Sigmoid colon (tissue), 7 donors: ENCODE measurements around the gene RTBDN. TPM values are rescaled to one million over a fixed set of nuclear protein-coding genes. Genes with fewer than 3 reads are reported as not detected.

Experiments used
- DNase-seq: peaks from one replicate; pipeline ENCODE4 v3.0.0-alpha.2; 2019
- H3K27ac ChIP-seq, 4 donors: fragments of 200-600 bp; sonication (generic); one replicate each; pipeline ENCODE4 v1.5.1; 2016 to 2019; ENCODE audit warnings: mild to moderate bottlenecking in 1 of 4
- H3K27me3 ChIP-seq, 3 donors: fragments of 200-600 bp; sonication (generic); one replicate each; pipeline ENCODE4 v1.5.1; 2019; ENCODE audit warnings: mild to moderate bottlenecking in 1 of 3
- H3K36me3 ChIP-seq, 4 donors: fragments of 200-600 bp; sonication (generic); one replicate each; pipeline ENCODE4 v1.5.1; 2016 to 2019
- H3K4me1 ChIP-seq, 4 donors: fragments of 200-600 bp; sonication (generic); one replicate each; pipeline ENCODE4 v1.5.1; 2017 to 2019
- H3K4me3 ChIP-seq, 4 donors: fragments of 200-600 bp; sonication (generic); one replicate each; pipeline ENCODE4 v1.5.1; 2017 to 2019; ENCODE audit warnings: mild to moderate bottlenecking in 2 of 4, moderate library complexity in 1 of 4
- H3K9me3 ChIP-seq, 4 donors: fragments of 200-600 bp in 3 of 4; sonication (generic) in 3 of 4; one replicate each; pipeline versions ENCODE4 v1.5.1 to v1.6.1; 2013 to 2019
- CTCF ChIP-seq, 4 experiments: fragments of 450-650 bp in 3 of 4; fragments of 200-600 bp in 1 of 4; IDR thresholded peaks; one replicate each; pipeline ENCODE4 v1.5.1; 2016 to 2019; ENCODE audit warnings: antibody characterized with exemption in 4 of 4, mild to moderate bottlenecking in 3 of 4, moderate library complexity in 2 of 4
- EP300 ChIP-seq, 4 donors: sonication (generic); formaldehyde crosslinking; IDR thresholded peaks; one replicate each; pipeline ENCODE4 v1.6.1; 2017; ENCODE audit warnings: antibody characterized with exemption in 4 of 4
- POLR2A ChIP-seq, 2 donors: fragments of 450-650 bp; IDR thresholded peaks; one replicate each; pipeline ENCODE4 v1.6.1; 2016; ENCODE audit warnings: antibody characterized with exemption in 2 of 2, mild to moderate bottlenecking in 2 of 2, moderate library complexity in 2 of 2
- POLR2AphosphoS5 ChIP-seq, 4 donors: sonication (generic); formaldehyde crosslinking; IDR thresholded peaks; one replicate each; pipeline ENCODE4 v1.6.1; 2017; ENCODE audit warnings: antibody characterized with exemption in 4 of 4
- WGBS, 2 donors: extraction: QIAGEN DNeasy Blood & Tissue Kit; methylation state at CpG; one replicate each; pipeline ENCODE4 v1.1.7; 2013; 5-methylcytosine and 5-hydroxymethylcytosine counted together
- intact Hi-C: fragments of 100-400 bp; cut with DNase I; formaldehyde crosslinking; loops from one replicate; pipeline ENCODE4 v1.15.1; 2023
- polyA plus RNA-seq, 3 donors: library from polyadenylated mRNA; stranded (reverse); fragments of 200-250 nt; gene quantifications; one replicate each; pipeline ENCODE4 v1.2.3, GENCODE V29; 2013
- total RNA-seq, 4 donors: library from RNA; depleted of rRNA; stranded (reverse); fragments of >200 nt; gene quantifications; one replicate each; pipeline ENCODE4 v1.1.0, GENCODE V29; 2016
- donor health status: healthy with polysubstance abuse.
- donor health status: Bipolar disorder and iron deficiency.
- donor health status: healthy.

RTBDN gene
- total and polyA plus RNA-seq, 7 donors = 0.82 to 1.8 (median 0.83) TPM; not detected in 4

DNA sequence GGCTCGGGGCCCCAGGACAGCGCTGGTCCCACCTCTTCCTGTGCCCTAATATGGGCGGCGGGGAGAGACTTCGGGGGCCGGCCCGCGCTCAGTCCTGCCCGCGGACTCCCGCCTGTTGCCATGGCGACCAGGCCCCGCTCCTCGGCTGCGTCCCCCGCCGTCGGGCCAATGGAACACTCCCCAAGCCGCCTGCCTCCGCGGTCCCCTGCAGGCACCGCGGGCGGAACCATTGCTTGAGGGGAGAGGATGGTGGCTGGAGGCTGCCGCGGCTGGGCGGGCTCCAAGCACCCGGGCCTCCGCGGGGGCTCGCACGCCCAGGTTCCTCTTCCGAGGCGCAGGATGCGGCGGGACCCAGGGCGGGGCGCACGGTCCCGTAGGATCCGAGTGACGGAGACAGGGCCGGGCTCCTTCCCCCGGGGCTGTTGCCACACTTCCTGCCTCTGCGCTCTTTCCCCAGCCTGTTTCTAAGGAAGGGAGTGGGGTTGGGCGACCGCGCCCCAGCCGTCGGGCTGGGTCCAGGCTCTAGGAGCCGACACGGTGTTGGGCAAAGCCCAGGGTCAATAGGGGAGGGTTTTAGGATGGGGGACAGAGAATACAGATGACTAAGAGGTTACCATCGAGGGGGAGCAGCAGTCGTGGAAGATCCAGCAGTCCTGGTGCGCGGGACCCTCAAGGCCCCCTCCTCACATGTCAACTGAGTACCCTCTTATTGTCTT lies 44.3 kb downstream of the RTBDN start:
- Histone ChIP-seq H3K27me3 (no peaks in the 10 kb centered on the region), H3K4me3 (peak overlapping the region; percentile 72 to 99 (median 90)), H3K36me3 (no peaks in the 10 kb centered on the region), H3K4me1 (peaks cover 0 to 58% (median 55%) of the 10 kb centered on the region in 4 donors), H3K9me3 (no peaks in the 10 kb centered on the region), H3K27ac (peak overlapping the region; percentile 97 to 100 (median 98))
- peak; percentile 95 to 99 (median 97) for TF ChIP-seq POLR2AphosphoS5 (IDR thresholded peaks at IDR 0.05)
- TF ChIP-seq EP300 (IDR thresholded peaks at IDR 0.05) = peak in 2 of 4 donors; percentile 56 to 84
- TF ChIP-seq CTCF (IDR thresholded peaks at IDR 0.05) = no peak
- TF ChIP-seq POLR2A (IDR thresholded peaks at IDR 0.05) = peak; percentile 96 to 97
- intact Hi-C loops = loop anchor here (5.0 kb wide), 3 partner anchors 217 to 1057 kb away; partner anchors contain the start of genes IER2 and STX10
- peak; percentile 99 for DNase-seq
- WGBS, 2 donors = 1% methylated on average over 56 of the region's 56 CpGs

DNA sequence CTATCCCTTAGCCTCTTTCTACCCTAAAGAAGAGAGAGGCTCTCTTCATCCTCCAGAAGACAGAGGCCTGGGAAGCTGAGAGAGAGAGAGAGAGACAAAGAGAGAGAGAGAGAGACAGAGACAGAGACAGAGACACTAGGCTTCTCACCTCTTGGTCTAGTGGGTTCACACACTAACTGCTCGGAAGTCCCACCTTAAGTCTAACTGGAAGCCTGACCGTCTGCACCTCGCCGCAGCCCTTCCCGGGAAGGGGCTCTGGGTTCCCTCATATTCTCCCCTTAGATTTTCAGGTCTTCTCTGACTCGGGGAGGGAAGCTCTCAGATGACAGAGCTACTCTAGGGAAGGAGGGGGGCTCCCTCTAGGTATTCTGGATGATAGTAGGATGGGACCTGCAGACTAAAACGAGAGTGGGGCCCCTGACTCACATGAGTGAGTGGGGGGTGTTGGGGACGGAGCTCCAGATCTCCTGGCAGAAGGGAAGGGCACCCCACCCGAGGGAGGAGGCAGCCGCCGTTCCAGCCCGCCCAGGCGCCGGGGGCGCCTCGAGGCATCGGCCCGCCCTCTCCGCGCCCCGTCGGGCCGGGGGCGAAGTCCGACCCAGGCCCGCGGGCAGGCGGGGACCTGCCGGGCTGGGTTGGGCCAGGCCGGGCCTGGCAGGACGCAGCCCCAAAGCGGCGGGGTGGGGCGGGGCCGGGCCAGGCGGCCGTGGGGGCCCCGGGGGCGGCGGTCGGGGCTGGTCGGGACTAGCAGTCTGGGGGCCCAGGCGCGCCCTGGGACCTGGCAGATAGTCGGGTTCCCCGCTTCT lies 45.1 kb downstream of the RTBDN start:
- 1% methylated on average over 46 of the region's 46 CpGs for WGBS, 2 donors

GRCh38 chr19:12788682-12789097 lies 45.7 kb downstream of the RTBDN start:
- DNase-seq = peak; percentile 94
- Histone ChIP-seq H3K27me3 (no peaks in the 10 kb centered on the region), H3K4me3 (peak overlapping the region; percentile 39 to 99 (median 78)), H3K36me3 (no peaks in the 10 kb centered on the region), H3K4me1 (peaks cover 0 to 55% (median 53%) of the 10 kb centered on the region in 4 donors), H3K9me3 (no peaks in the 10 kb centered on the region), H3K27ac (peak overlapping the region; percentile 97 to 100 (median 98))
- peak in 1 of 2 donors; percentile 10 for TF ChIP-seq POLR2A (IDR thresholded peaks at IDR 0.05)
- TF ChIP-seq POLR2AphosphoS5 (IDR thresholded peaks at IDR 0.05) = peak in 3 of 4 donors; percentile 37 to 69 (median 45)
- TF ChIP-seq CTCF (IDR thresholded peaks at IDR 0.05) = no peak
- no peak for TF ChIP-seq EP300 (IDR thresholded peaks at IDR 0.05)
- intact Hi-C loops = no loop called here
- 1 to 9% methylated on average over 12 of the region's 12 CpGs for WGBS, 2 donors

More for the DNA sequence above, 45.1 kb downstream of the RTBDN start:
- intact Hi-C loops = no loop called here
- no peak for DNase-seq
- H3K9me3 ChIP-seq = no peaks in the 10 kb centered on the region
- H3K4me3 ChIP-seq = peak overlapping the region; percentile 72 to 99 (median 90)
- peak overlapping the region; percentile 97 to 100 (median 98) for H3K27ac ChIP-seq
- TF ChIP-seq EP300 (IDR thresholded peaks at IDR 0.05) (no peak), POLR2AphosphoS5 (IDR thresholded peaks at IDR 0.05) (peak in 2 of 4 donors; percentile 52 to 77)
- H3K27me3 ChIP-seq = no peaks in the 10 kb centered on the region
- H3K36me3 ChIP-seq = no peaks in the 10 kb centered on the region
- H3K4me1 ChIP-seq = peaks cover 0 to 55% (median 53%) of the 10 kb centered on the region in 4 donors

DNA sequence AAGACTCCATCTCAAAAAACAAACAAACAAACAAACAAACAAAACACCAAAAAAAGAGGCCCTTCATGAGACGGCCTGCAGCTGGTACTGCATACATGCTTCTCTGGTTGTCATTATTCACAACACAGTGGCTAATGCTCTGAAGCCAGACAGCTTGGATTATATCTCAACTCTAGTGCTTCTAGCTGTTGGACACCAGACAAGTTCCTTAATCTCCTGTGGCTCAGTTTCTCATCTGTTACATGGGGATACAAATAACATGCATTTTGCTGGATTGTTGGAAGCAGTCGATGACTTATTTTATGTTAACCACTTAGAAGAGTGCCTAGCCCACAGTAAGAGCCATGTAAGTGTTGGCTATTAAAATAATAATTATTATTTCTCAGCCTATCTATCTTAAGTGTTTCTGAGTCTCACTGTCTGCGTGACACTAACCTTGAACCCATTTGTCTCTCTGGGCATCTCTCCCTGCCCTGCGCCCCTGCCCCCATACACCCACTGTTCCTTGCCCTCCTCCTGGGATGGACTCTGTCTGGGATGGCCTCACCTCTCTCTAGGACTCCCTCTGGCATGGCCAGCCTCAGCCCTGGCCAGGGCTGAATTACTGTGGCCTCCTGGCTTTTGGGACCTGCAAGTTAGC lies 46.2 kb downstream of the RTBDN start:
- Histone ChIP-seq H3K27ac (peak overlapping the region; percentile 97 to 100 (median 98)), H3K4me3 (peak overlapping the region in 3 of 4 donors; percentile 72 to 99 (median 84)), H3K9me3 (no peaks in the 10 kb centered on the region), H3K27me3 (no peaks in the 10 kb centered on the region), H3K36me3 (no peaks in the 10 kb centered on the region), H3K4me1 (peaks cover 0 to 59% (median 57%) of the 10 kb centered on the region in 4 donors)
- no peak for TF ChIP-seq POLR2AphosphoS5 (IDR thresholded peaks at IDR 0.05)
- no peak for TF ChIP-seq POLR2A (IDR thresholded peaks at IDR 0.05)
- no peak for TF ChIP-seq CTCF (IDR thresholded peaks at IDR 0.05)
- no peak for TF ChIP-seq EP300 (IDR thresholded peaks at IDR 0.05)
- 25 to 51% methylated on average over 4 of the region's 4 CpGs for WGBS, 2 donors
- intact Hi-C loops = no loop called here
- no peak for DNase-seq
